GM12875 (cell line): ENCODE data around the gene DGKB.

Source experiments
- H3K4me3 ChIP-seq: one replicate; pipeline ENCODE4 v1.5.1; 2011; ENCODE audit warnings: low read depth, low read length, control low read depth
- TF ChIP-seq, protein P1 (sequence below): IDR thresholded peaks from 2 replicates; pipeline ENCODE4 v1.5.1; 2011; ENCODE audit warnings: low read depth, mild to moderate bottlenecking, control low read depth, inconsistent platforms, low read length, moderate library complexity, borderline replicate concordance; ENCODE audit not compliant: insufficient read depth

Gene DGKB

DNA sequence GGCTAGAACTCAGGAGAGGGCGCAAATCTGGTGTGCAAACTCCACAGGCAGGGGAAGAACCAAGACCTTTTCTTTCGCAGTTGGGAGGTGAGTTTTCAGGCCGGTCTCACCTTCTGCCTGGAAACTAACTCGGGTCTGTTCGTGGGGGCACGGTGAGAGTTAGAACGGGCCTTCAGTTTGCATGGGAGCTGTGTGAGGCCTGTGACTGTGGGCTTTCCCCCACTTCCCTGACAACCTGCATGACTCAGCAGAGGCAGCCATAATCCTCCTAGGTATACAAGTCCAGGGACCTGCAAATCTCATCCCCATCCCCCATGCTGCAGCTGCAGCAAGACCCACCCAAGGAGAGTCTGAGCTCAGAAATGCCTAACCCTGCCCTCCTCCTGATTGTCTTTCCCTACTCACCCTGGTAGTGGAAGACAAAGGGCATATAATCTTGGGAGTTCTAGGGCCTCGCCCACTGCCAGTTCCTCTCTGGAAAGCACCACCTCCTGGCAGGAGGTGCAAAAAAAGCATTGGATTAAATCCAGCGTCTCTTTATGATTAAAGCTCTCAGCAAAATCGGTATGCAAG lies 718.2 kb downstream of the DGKB start:
- TF ChIP-seq, protein P1, sequence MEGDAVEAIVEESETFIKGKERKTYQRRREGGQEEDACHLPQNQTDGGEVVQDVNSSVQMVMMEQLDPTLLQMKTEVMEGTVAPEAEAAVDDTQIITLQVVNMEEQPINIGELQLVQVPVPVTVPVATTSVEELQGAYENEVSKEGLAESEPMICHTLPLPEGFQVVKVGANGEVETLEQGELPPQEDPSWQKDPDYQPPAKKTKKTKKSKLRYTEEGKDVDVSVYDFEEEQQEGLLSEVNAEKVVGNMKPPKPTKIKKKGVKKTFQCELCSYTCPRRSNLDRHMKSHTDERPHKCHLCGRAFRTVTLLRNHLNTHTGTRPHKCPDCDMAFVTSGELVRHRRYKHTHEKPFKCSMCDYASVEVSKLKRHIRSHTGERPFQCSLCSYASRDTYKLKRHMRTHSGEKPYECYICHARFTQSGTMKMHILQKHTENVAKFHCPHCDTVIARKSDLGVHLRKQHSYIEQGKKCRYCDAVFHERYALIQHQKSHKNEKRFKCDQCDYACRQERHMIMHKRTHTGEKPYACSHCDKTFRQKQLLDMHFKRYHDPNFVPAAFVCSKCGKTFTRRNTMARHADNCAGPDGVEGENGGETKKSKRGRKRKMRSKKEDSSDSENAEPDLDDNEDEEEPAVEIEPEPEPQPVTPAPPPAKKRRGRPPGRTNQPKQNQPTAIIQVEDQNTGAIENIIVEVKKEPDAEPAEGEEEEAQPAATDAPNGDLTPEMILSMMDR, result no peak
- no peak overlapping the region for H3K4me3 ChIP-seq

DNA sequence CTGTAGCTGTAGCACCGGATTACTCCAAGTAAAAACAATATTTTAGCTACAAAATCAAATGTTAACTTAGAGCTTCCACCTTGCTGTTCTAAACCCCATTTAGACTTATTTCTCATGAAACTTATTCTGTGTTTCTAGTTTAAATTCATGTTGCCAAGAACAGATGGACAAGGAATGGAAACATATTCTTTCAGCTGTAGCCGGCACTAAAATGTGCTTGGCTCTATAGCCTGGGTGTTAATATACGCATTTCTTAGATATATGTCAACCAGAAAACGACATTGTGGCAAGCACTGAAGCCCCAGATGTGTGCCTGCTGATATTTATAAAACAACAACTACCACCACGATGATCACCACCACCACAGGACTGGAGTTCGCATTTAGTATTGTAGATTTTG lies 722.8 kb downstream of the DGKB start:
- TF ChIP-seq, protein P1, result no peak
- no peak overlapping the region for H3K4me3 ChIP-seq

DNA sequence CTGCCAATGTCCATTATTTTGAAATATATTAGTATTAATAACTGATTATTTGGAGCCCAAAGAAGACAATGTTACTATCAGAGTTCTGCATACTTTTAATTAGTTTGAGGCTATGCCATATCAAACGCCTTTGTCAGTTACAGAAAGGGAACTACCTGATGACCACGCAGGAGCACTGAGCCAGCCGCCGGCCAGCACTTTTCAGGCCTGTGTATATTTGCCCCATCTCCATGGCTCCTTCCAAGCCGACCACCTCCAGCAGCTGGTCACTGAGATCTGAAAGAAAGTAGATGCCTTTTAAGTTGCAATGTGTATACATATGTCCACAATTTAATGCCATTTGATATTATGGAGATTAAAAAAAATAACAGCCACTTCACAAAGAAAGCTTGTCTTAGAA lies 724.7 kb downstream of the DGKB start:
- H3K4me3 ChIP-seq, result no peak overlapping the region
- TF ChIP-seq, protein P1, result no peak

DNA sequence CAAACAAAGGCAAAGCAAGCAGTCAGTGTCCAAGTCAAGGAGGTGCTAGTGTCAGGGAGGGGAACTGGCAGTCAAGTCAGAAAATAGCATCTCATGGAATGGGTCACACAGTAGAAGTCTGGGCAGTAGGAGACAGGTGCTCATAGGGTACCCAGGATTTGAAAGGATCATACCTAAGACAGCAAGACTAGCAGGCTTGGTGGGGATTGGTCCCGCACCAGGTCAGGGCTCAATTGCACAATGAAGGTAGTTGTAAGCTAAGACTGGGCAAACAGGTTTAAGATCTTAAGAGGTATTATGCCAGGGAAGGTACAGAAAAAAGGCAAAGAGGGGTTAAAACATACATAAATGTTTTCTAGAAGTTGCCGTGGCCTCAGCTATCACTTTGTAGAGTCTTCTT lies 731.7 kb downstream of the DGKB start:
- no peak overlapping the region for H3K4me3 ChIP-seq
- TF ChIP-seq, protein P1, result no peak

DNA sequence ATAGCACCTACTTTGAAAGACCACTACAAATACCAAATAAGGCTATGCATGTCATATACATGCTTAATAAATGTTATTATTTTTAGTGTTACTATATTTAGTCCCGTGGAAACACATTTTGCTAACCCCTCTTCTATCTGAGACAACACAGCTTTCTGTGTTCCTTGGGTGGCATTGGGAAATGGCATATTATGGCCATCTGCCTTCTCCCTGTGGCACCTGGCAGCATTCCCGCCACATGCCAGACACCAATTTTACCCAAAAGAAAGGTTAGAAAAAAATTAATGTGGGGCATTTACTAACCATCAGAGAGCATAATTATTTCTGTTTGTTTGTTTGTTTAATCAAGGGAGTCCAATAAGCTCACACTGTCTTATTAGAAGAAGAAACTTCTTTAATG lies 744.4 kb downstream of the DGKB start:
- TF ChIP-seq, protein P1, result no peak
- no peak overlapping the region for H3K4me3 ChIP-seq

DNA sequence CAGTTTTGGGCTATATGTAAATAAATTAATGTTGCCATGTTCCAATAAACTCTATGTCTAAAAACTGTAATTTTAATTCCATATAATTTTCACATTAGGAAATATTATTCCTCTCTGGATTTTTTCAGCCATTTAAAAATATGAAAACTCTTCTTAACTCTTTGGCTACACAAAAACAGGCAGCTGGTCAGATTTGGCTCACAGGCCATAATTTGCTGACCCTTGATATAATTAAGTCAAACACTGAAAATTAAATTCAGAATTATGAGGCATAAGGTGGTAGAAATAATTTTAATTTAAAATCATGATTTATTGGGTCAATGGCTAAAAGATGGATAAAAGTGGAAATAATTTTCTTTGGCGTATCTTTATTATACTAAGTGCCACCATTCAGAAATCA lies 746.1 kb downstream of the DGKB start:
- no peak overlapping the region for H3K4me3 ChIP-seq
- TF ChIP-seq, protein P1, result no peak

DNA sequence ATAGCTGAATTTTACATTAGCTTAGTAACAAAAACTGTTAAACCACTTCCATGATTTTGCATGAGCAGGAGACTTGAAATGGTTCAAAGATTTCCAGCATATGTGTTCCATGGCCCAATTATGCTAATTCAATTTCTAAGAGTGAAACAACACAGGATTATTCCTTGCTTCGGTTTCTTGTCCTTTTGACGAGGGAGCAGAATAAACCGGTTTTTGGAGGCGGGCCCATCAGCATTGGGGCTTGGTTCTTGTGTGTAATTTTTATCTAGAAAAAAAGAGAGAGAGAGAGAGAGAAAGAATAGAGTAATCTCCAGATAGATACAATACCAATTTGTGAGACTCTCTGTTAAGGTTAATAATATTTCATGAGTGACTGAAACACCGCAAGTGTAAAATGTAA lies 753.6 kb downstream of the DGKB start:
- H3K4me3 ChIP-seq, result no peak overlapping the region
- TF ChIP-seq, protein P1, result no peak
